ENCODE data around the gene TCHH. TPM values are rescaled to one million over a fixed set of nuclear protein-coding genes. Genes with fewer than 3 reads are reported as not detected.
"Not testable (repeated sequence)": the region's sequence is repeated elsewhere in the genome, so short reads cannot be mapped to it uniquely, and the experiment has no call there.

TCHH gene
- total RNA-seq, 1 donor from 2014 or later, result not detected

DNA sequence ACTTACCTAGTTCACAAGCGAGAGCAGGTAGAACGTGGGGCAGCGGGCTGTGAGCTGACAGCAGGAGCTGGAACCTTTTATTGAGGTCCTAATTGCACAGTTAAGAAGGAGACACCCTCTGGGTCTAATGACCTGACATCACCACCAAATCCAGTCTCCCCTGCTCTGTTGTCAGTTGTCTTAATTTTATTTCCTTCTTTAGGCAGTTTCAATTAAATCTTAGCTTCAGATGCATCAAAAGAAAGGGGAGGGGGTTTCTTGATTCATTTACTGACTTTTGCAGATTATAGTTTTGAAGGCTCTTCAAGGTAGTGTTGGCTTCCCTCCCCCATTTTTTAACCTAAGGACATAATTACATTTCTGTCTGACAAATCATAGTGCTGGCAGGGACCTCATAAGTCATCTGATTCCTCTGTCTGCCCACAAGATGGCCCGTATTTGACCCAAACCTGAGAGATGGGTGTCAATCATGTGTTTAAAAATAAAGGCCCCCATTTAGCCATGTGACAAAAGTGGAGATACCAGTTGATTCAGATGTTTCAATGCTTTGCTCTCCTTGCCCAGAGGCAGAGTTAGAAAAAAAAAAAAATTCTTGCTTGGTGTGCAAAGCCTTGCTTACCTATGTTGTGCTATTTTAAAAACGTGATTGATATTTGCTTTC lies 26.1 kb downstream of the TCHH start, which contains the start of gene TCHHL1:
Gene TCHHL1 (minus strand): TSS at position 51 of the 661 bp plus-strand sequence. CDS start 921 bp downstream, outside the sequence.
- Mint-ChIP-seq H3K4me3 (ENCODE audit: unreplicated experiment) (no peak within 1 kb of the TSS), H3K36me3 (ENCODE audit: low read depth) (no peaks in the 10 kb centered on the region), H3K27me3 (ENCODE audit: low read depth) (peaks cover 19% of the 10 kb centered on the region), H3K4me1 (ENCODE audit: low read depth) (no peaks in the 10 kb centered on the region), H3K27ac (ENCODE audit: unreplicated experiment) (no peak within 1 kb of the TSS), H3K9me3 (ENCODE audit: low read depth) (peaks cover 16% of the 10 kb centered on the region)
- no peak for DNase-seq (ENCODE audit: low spot score)
- TF ChIP-seq, protein P1, sequence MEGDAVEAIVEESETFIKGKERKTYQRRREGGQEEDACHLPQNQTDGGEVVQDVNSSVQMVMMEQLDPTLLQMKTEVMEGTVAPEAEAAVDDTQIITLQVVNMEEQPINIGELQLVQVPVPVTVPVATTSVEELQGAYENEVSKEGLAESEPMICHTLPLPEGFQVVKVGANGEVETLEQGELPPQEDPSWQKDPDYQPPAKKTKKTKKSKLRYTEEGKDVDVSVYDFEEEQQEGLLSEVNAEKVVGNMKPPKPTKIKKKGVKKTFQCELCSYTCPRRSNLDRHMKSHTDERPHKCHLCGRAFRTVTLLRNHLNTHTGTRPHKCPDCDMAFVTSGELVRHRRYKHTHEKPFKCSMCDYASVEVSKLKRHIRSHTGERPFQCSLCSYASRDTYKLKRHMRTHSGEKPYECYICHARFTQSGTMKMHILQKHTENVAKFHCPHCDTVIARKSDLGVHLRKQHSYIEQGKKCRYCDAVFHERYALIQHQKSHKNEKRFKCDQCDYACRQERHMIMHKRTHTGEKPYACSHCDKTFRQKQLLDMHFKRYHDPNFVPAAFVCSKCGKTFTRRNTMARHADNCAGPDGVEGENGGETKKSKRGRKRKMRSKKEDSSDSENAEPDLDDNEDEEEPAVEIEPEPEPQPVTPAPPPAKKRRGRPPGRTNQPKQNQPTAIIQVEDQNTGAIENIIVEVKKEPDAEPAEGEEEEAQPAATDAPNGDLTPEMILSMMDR (IDR thresholded peaks at IDR 0.05), result no peak

DNA sequence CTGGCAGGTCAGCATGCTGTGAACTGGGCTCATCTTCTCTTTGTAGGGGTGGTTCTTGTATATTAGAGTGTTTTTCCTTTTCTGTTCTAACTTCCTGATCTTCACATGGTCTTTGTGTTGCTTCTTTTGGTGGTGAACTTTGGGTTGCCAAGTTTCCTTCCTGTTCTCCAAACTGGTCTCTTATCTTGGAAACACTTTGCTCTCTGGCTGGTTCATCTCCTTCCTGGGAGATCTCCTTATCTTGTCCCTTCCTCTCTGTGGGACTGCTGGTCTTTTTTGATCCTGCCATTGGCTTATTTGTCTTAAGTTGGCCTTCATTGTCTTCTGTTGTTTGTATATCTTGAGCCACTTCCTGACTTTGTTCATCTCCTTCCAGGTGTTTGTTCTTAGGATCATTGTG lies 28.5 kb downstream of the TCHH start:
- Mint-ChIP-seq H3K36me3 (ENCODE audit: low read depth) (no peaks in the 10 kb centered on the region), H3K9me3 (ENCODE audit: low read depth) (no peaks in the 10 kb centered on the region), H3K4me3 (ENCODE audit: unreplicated experiment) (no peak overlapping the region), H3K4me1 (ENCODE audit: low read depth) (no peaks in the 10 kb centered on the region), H3K27ac (ENCODE audit: unreplicated experiment) (no peak overlapping the region), H3K27me3 (ENCODE audit: low read depth) (peaks cover 23% of the 10 kb centered on the region)
- TF ChIP-seq, protein P1 (IDR thresholded peaks at IDR 0.05), result no peak
- no peak for DNase-seq (ENCODE audit: low spot score)

DNA sequence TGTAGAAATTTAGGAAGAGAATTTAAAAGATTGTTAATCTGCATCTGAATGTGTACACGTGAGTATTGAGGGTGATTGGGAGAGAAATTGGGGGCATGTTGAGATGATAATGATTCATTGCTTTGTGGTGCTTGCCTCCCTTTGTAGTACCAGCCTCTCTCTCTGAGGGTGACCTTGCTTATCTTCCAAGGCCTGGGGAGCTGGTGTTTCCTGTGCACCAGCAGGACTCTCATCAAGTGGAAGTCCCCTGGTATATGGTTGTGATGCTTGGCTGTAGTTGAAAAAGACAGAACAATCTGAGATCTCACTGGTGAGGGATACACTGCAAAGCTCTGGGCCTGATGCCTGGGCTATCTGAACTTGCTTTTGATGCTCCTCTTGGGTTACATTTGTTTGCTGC lies 30.4 kb downstream of the TCHH start:
- Mint-ChIP-seq H3K27ac (ENCODE audit: unreplicated experiment) (no peak overlapping the region), H3K4me1 (ENCODE audit: low read depth) (no peaks in the 10 kb centered on the region), H3K4me3 (ENCODE audit: unreplicated experiment) (no peak overlapping the region), H3K36me3 (ENCODE audit: low read depth) (no peaks in the 10 kb centered on the region), H3K27me3 (ENCODE audit: low read depth) (peaks cover 18% of the 10 kb centered on the region), H3K9me3 (ENCODE audit: low read depth) (no peaks in the 10 kb centered on the region)
- TF ChIP-seq, protein P1 (IDR thresholded peaks at IDR 0.05), result no peak
- no peak for DNase-seq (ENCODE audit: low spot score)

DNA sequence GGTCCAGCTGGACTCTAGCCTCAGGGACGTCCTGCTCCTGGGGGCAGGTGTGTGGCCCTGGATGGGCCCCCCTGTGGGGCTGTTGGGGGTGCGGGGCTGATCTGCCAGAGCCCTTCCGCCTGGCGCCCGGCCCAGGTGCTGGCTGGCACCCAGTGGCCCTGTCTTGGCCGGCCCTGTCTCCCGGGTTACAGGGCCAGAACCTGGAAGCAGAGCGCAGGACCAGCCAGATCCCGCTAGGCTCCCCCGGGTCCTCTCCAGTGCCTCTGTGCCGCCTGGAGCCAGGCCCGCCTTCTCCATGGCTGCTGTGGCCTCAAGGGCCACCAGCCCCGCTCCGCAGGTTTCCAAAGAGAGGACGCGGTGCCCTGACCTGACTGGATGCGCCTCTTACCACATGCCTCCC lies 34.2 kb downstream of the TCHH start:
- H3K36me3 Mint-ChIP-seq (ENCODE audit: low read depth); H3K9me3 Mint-ChIP-seq (ENCODE audit: low read depth); H3K27ac Mint-ChIP-seq (ENCODE audit: unreplicated experiment); H3K4me3 Mint-ChIP-seq (ENCODE audit: unreplicated experiment); H3K4me1 Mint-ChIP-seq (ENCODE audit: low read depth): not testable (repeated sequence)
- DNase-seq (ENCODE audit: low spot score), result peak; percentile 82
- H3K27me3 Mint-ChIP-seq (ENCODE audit: low read depth), result peaks cover 22% of the 10 kb centered on the region

DNA sequence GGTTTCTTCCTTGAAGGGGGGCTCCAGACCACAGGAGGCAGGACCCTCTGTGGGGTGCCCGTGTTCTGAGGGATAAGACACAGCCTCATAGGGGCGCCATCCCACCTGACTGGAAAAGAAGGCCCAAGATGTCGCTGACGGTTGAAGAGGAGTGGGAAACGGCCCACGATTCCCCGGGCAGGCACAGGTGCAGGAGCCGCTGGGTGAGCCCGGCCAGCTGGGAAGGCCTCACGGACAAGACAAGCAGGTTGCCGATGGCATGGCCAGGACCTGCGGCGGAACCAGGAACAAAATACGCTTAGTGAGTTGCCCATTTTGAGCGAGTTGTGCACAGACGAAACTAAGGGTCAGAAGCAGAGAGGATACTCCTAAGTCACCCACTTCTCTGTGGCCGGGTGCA lies 34.8 kb downstream of the TCHH start:
- not testable (repeated sequence) for H3K27ac Mint-ChIP-seq (ENCODE audit: unreplicated experiment); H3K9me3 Mint-ChIP-seq (ENCODE audit: low read depth)
- H3K27me3 Mint-ChIP-seq (ENCODE audit: low read depth), result peaks cover 23% of the 10 kb centered on the region

DNA sequence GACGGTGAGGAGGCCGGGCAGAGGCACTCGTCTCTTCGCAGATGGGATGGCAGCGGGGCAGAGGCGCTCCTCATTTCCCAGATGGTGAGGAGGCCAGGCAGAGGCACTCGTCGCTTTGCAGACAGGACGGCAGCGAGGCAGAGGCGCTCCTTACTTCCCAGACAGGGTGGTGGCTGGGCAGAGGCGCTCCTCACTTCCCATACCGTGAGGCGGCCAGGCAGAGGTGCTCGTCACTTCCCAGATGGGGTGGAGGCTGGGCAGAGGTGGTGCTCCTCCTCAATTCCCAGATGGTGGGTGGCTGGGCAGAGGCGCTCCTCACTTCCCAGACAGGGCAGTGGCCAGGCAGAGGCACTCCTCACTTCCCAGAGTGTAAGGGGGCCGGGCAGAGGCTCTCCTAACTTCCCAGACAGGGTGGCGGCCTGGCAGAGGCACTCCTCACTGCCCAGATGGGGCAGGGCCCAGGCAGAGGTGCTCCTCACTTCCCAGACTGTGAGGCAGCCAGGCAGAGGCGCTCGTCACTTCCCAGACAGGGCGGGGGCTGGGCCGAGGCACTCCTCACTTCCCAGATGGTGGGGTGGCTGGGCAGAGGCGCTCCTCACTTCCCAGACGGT lies 36.3 kb downstream of the TCHH start:
- no peak overlapping the region for H3K4me3 Mint-ChIP-seq (ENCODE audit: unreplicated experiment)
- TF ChIP-seq, protein P1 (IDR thresholded peaks at IDR 0.05), result no peak

More for the DNA sequence above, 34.8 kb downstream of the TCHH start:
- not testable (repeated sequence) for H3K4me1 Mint-ChIP-seq (ENCODE audit: low read depth); DNase-seq (ENCODE audit: low spot score); H3K36me3 Mint-ChIP-seq (ENCODE audit: low read depth); H3K4me3 Mint-ChIP-seq (ENCODE audit: unreplicated experiment)

More for the DNA sequence above, 36.3 kb downstream of the TCHH start:
- Mint-ChIP-seq H3K9me3 (ENCODE audit: low read depth) (no peaks in the 10 kb centered on the region), H3K36me3 (ENCODE audit: low read depth) (no peaks in the 10 kb centered on the region), H3K27ac (ENCODE audit: unreplicated experiment) (no peak overlapping the region), H3K27me3 (ENCODE audit: low read depth) (peaks cover 33% of the 10 kb centered on the region), H3K4me1 (ENCODE audit: low read depth) (no peaks in the 10 kb centered on the region)
- peak; percentile 91 for DNase-seq (ENCODE audit: low spot score)

All from chondrocyte (in vitro differentiated cells).